Measurements from ENCODE around the gene GATA5. TPM values are rescaled to one million over a fixed set of nuclear protein-coding genes. Genes with fewer than 3 reads are reported as not detected.

GATA5 gene
- total and polyA plus RNA-seq, 7 experiments from 2014 or later, result not detected

DNA sequence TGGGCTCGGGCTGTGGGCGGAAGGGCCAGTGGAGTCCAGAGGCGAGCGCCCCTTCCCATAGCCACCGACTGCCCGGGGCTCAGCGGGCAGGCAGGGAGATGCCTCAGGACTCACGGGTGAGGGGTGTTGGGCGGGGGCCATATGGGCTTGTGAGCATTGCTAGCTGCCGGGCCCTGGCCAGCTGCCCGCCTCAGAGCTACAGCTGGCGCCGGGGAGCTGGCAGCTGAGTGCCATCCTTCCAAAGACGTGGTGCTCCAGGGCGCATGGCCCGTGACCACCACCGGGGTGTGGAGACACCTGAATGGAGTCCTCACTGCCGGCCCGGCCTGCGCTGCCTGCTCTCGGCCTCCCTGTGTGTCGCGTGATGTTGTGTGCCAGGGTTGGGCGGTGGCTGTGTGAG is 37.9 kb downstream of the GATA5 start:
- Histone ChIP-seq H3K36me3 (ENCODE audit: control insufficient read depth in 2 of 3, insufficient read depth in 3 of 3, low read length in 3 of 3) (no peaks in the 10 kb centered on the region), H3K4me1 (ENCODE audit: control insufficient read depth in 2 of 2, insufficient read depth in 2 of 2, low read length in 2 of 2) (no peaks in the 10 kb centered on the region), H3K27ac (ENCODE audit: low read depth, low read length) (no peak overlapping the region), H3K9me3 (ENCODE audit: control insufficient read depth in 2 of 3, low read length in 3 of 3) (no peaks in the 10 kb centered on the region), H3K4me3 (ENCODE audit: low read length) (no peak overlapping the region), H3K27me3 (ENCODE audit: control insufficient read depth in 2 of 2, insufficient read depth in 2 of 2, low read length in 2 of 2) (no peaks in the 10 kb centered on the region)
- Mint-ChIP-seq H3K9me3 (peaks cover 0 to 2% (median 0%) of the 10 kb centered on the region in 11 donors), H3K4me1 (no peaks in the 10 kb centered on the region), H3K4me3 (no peak overlapping the region), H3K27me3 (peaks cover 14 to 44% (median 16%) of the 10 kb centered on the region in 5 donors), H3K36me3 (no peaks in the 10 kb centered on the region), H3K27ac (no peak overlapping the region)
- POLR2A ChIA-PET, result no interaction called here
- DNase-seq (no peak), ATAC-seq (no peak)
- CTCF ChIA-PET, result no interaction called here
- intact Hi-C loops (cut with micrococcal nuclease), result no loop called here

DNA sequence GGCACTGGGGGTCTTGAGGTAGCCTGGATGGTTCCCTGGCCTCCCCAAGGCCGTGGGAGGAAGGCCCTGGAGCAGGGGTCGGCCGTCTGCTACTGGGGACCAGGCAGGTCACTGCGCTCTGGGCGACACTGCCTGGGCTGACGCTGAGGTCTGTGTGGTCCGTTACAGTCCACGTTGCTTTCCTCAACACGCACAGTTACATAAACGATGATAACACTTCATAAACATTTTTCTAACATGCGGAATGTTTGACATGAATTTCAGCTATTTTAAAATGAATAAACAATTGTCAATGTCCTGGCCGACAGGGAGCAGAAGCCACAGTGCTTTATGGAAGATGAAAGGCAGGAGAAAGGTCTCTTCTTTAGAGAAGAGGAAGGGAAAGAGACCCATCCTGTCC is 38.3 kb downstream of the GATA5 start:
- ATAC-seq (no peak), DNase-seq (no peak)
- H3K27ac ChIP-seq (ENCODE audit: low read depth, low read length), result no peak overlapping the region
- H3K4me3 ChIP-seq (ENCODE audit: low read length), result no peak overlapping the region
- Mint-ChIP-seq H3K4me3 (no peak overlapping the region), H3K27ac (no peak overlapping the region), H3K36me3 (no peaks in the 10 kb centered on the region), H3K27me3 (peaks cover 14 to 44% (median 16%) of the 10 kb centered on the region in 5 donors), H3K9me3 (no peaks in the 10 kb centered on the region), H3K4me1 (no peaks in the 10 kb centered on the region)
- CTCF ChIA-PET, result no interaction called here
- no peaks in the 10 kb centered on the region for H3K36me3 ChIP-seq (ENCODE audit: control insufficient read depth in 2 of 3, insufficient read depth in 3 of 3, low read length in 3 of 3)
- no peaks in the 10 kb centered on the region for H3K27me3 ChIP-seq (ENCODE audit: control insufficient read depth in 2 of 2, insufficient read depth in 2 of 2, low read length in 2 of 2)
- no peaks in the 10 kb centered on the region for H3K9me3 ChIP-seq (ENCODE audit: control insufficient read depth in 2 of 3, low read length in 3 of 3)
- H3K4me1 ChIP-seq (ENCODE audit: control insufficient read depth in 2 of 2, insufficient read depth in 2 of 2, low read length in 2 of 2), result no peaks in the 10 kb centered on the region
- intact Hi-C loops (cut with micrococcal nuclease), result no loop called here
- POLR2A ChIA-PET, result no interaction called here

- no peaks in the 10 kb centered on the region for H3K36me3 ChIP-seq (ENCODE audit: control insufficient read depth in 2 of 3, insufficient read depth in 3 of 3, low read length in 3 of 3)
Measured at GRCh38 chr20:62436692-62437091, 39.1 kb downstream of the GATA5 start.

DNA sequence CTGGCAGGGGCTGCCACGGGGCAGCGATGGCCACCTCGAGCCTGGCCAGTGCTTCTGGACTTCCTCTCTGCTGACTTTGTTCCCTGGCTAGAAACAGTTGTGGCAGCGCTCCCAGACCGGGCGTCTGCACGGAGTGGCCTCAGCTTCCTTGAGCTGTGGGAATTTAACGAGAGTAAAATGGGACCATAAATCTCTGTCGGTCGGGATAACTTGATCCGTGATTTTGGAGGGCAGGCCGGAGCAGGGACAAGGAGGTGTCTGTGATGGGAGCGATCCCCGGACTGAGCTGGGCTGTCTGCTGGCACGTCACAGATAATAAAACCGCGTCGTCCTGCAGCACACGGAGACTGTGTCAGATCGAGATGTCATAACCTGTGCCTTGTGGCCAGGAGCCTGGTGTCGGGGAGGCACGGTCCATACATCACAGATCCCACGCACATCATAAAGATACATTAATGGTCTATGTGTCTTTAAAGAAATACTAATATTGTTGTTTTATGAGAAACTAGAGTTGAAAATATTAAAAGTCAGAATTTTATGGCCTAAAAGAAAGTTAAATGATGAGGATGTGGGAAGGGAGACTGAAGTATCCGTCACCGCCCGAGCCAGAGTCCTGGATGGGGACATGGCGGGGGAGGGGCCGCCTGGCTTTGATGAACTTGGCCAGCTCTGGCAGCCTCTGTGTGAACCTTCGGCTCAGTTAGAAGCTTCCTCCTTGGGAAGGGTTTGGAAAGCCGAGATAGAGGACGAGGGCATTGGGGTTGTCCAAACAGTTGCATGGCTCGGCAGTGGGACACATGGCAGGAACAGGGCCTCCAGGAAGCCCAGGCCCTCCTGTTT is 41.9 kb downstream of the GATA5 start:
- intact Hi-C loops (cut with micrococcal nuclease), result no loop called here
- H3K36me3 ChIP-seq (ENCODE audit: control insufficient read depth in 2 of 3, insufficient read depth in 3 of 3, low read length in 3 of 3), result no peaks in the 10 kb centered on the region
- H3K27ac ChIP-seq (ENCODE audit: low read depth, low read length), result no peak overlapping the region
- POLR2A ChIA-PET, result no interaction called here
- no peaks in the 10 kb centered on the region for H3K27me3 ChIP-seq (ENCODE audit: control insufficient read depth in 2 of 2, insufficient read depth in 2 of 2, low read length in 2 of 2)
- Mint-ChIP-seq H3K36me3 (no peaks in the 10 kb centered on the region), H3K9me3 (no peaks in the 10 kb centered on the region), H3K4me3 (no peak overlapping the region), H3K27me3 (peaks cover 14 to 40% (median 22%) of the 10 kb centered on the region in 5 donors), H3K4me1 (no peaks in the 10 kb centered on the region), H3K27ac (no peak overlapping the region)
- CTCF ChIA-PET, result no interaction called here
- H3K4me3 ChIP-seq (ENCODE audit: low read length), result no peak overlapping the region
- H3K9me3 ChIP-seq (ENCODE audit: control insufficient read depth in 2 of 3, low read length in 3 of 3), result no peaks in the 10 kb centered on the region
- no peaks in the 10 kb centered on the region for H3K4me1 ChIP-seq (ENCODE audit: control insufficient read depth in 2 of 2, insufficient read depth in 2 of 2, low read length in 2 of 2)
- DNase-seq (no peak), ATAC-seq (no peak)

More at GRCh38 chr20:62436692-62437091, 39.1 kb downstream of the GATA5 start:
- Histone ChIP-seq H3K4me1 (ENCODE audit: control insufficient read depth in 2 of 2, insufficient read depth in 2 of 2, low read length in 2 of 2) (no peaks in the 10 kb centered on the region), H3K9me3 (ENCODE audit: control insufficient read depth in 2 of 3, low read length in 3 of 3) (no peaks in the 10 kb centered on the region), H3K4me3 (ENCODE audit: low read length) (no peak overlapping the region), H3K27ac (ENCODE audit: low read depth, low read length) (no peak overlapping the region), H3K27me3 (ENCODE audit: control insufficient read depth in 2 of 2, insufficient read depth in 2 of 2, low read length in 2 of 2) (no peaks in the 10 kb centered on the region)
- Mint-ChIP-seq H3K4me3 (no peak overlapping the region), H3K27me3 (peaks cover 14 to 44% (median 16%) of the 10 kb centered on the region in 5 donors), H3K9me3 (no peaks in the 10 kb centered on the region), H3K36me3 (no peaks in the 10 kb centered on the region), H3K27ac (no peak overlapping the region), H3K4me1 (no peaks in the 10 kb centered on the region)
- no peak for ATAC-seq
- no peak for DNase-seq
- ChIA-PET POLR2A (no interaction called here), CTCF (no interaction called here)
- intact Hi-C loops (cut with micrococcal nuclease), result no loop called here

GRCh38 chr20:62430866-62431447 is 44.8 kb downstream of the GATA5 start:
- ATAC-seq, result no peak
- Histone ChIP-seq H3K27me3 (ENCODE audit: control insufficient read depth in 2 of 2, insufficient read depth in 2 of 2, low read length in 2 of 2) (no peaks in the 10 kb centered on the region), H3K4me3 (ENCODE audit: low read length) (no peak overlapping the region), H3K9me3 (ENCODE audit: control insufficient read depth in 2 of 3, low read length in 3 of 3) (no peaks in the 10 kb centered on the region), H3K36me3 (ENCODE audit: control insufficient read depth in 2 of 3, insufficient read depth in 3 of 3, low read length in 3 of 3) (no peaks in the 10 kb centered on the region), H3K27ac (ENCODE audit: low read depth, low read length) (no peak overlapping the region), H3K4me1 (ENCODE audit: control insufficient read depth in 2 of 2, insufficient read depth in 2 of 2, low read length in 2 of 2) (no peaks in the 10 kb centered on the region)
- Mint-ChIP-seq H3K4me1 (peaks cover 0 to 1% (median 0%) of the 10 kb centered on the region in 7 donors), H3K27ac (peak overlapping the region in 1 of 9 donors; percentile 22), H3K9me3 (no peaks in the 10 kb centered on the region), H3K4me3 (no peak overlapping the region), H3K27me3 (peaks cover 14 to 31% (median 22%) of the 10 kb centered on the region in 5 donors), H3K36me3 (no peaks in the 10 kb centered on the region)
- intact Hi-C loops (cut with micrococcal nuclease), result no loop called here
- POLR2A ChIA-PET, result no interaction called here
- DNase-seq, result no peak
- CTCF ChIA-PET, result no interaction called here

- H3K4me1 ChIP-seq (ENCODE audit: control insufficient read depth in 2 of 2, insufficient read depth in 2 of 2, low read length in 2 of 2), result no peaks in the 10 kb centered on the region
- H3K36me3 Mint-ChIP-seq, result no peaks in the 10 kb centered on the region
- ChIA-PET CTCF (no interaction called here), POLR2A (no interaction called here)
- no peaks in the 10 kb centered on the region for H3K36me3 ChIP-seq (ENCODE audit: control insufficient read depth in 2 of 3, insufficient read depth in 3 of 3, low read length in 3 of 3)
- intact Hi-C loops (cut with micrococcal nuclease), result no loop called here
- no peak overlapping the region for H3K27ac ChIP-seq (ENCODE audit: low read depth, low read length)
- H3K4me3 Mint-ChIP-seq, result no peak overlapping the region
- H3K9me3 ChIP-seq (ENCODE audit: control insufficient read depth in 2 of 3, low read length in 3 of 3), result no peaks in the 10 kb centered on the region
- H3K4me3 ChIP-seq (ENCODE audit: low read length), result no peak overlapping the region
- H3K27ac Mint-ChIP-seq, result no peak overlapping the region
- H3K27me3 ChIP-seq (ENCODE audit: control insufficient read depth in 2 of 2, insufficient read depth in 2 of 2, low read length in 2 of 2), result no peaks in the 10 kb centered on the region
- H3K27me3 Mint-ChIP-seq, result peaks cover 14 to 26% (median 18%) of the 10 kb centered on the region in 5 donors
- ATAC-seq (no peak), DNase-seq (no peak)
- peaks cover 0 to 1% (median 0%) of the 10 kb centered on the region in 7 donors for H3K4me1 Mint-ChIP-seq
- no peaks in the 10 kb centered on the region for H3K9me3 Mint-ChIP-seq
Measured at GRCh38 chr20:62430311-62430853, 45.4 kb downstream of the GATA5 start.
